HepG2 (cell line): ENCODE results near the gene COL18A1. TPM values are rescaled to one million over a fixed set of nuclear protein-coding genes. Genes with fewer than 3 reads are reported as not detected.

Source experiments
- CBX2 ChIP-seq, 2 experiments: fragments of 200-600 bp in 1 of 2; sonication (generic); formaldehyde crosslinking in 1 of 2; IDR thresholded peaks; 2 replicates each; pipeline versions ENCODE4 v1.7.0 to v1.8.1; 2018 to 2022; ENCODE audit warnings: low read depth in 2 of 2, low read length in 1 of 2, mild to moderate bottlenecking in 1 of 2, missing genetic modification reagents in 1 of 2
- ELF4 ChIP-seq: sonication (generic); formaldehyde crosslinking; IDR thresholded peaks from 2 replicates; pipeline ENCODE4 v1.5.0; 2020; ENCODE audit warnings: missing genetic modification reagents, mild to moderate bottlenecking, moderate library complexity, borderline replicate concordance
- GZF1 ChIP-seq: sonication (generic); formaldehyde crosslinking; IDR thresholded peaks from 2 replicates; pipeline ENCODE4 v1.5.1; 2020; ENCODE audit warnings: mild to moderate bottlenecking, missing genetic modification reagents
- HMGA1 ChIP-seq: sonication (generic); formaldehyde crosslinking; conservative IDR thresholded peaks from 2 replicates; pipeline ENCODE4 v1.4.0; 2020; ENCODE audit warnings: missing genetic modification reagents
- HOXA9 ChIP-seq: sonication (generic); formaldehyde crosslinking; IDR thresholded peaks from 2 replicates; pipeline ENCODE4 v1.8.1; 2022; ENCODE audit warnings: missing genetic modification reagents, mild to moderate bottlenecking, moderate library complexity, borderline replicate concordance
- NFRKB ChIP-seq: fragments of 450-650 bp; IDR thresholded peaks from 2 replicates; pipeline ENCODE4 v1.6.1; 2017
- SIX4 ChIP-seq: sonication (generic); formaldehyde crosslinking; IDR thresholded peaks from 2 replicates; pipeline ENCODE4 v1.4.0; 2020; ENCODE audit warnings: missing genetic modification reagents
- SMYD3 ChIP-seq: sonication (generic); formaldehyde crosslinking; IDR thresholded peaks from 2 replicates; pipeline ENCODE4 v1.8.1; 2023; ENCODE audit warnings: mild to moderate bottlenecking, missing genetic modification reagents
- STAT6 ChIP-seq: sonication (generic); formaldehyde crosslinking; IDR thresholded peaks from 2 replicates; pipeline ENCODE4 v1.4.0; 2020; ENCODE audit warnings: missing genetic modification reagents, mild to moderate bottlenecking, borderline replicate concordance
- ZBTB46 ChIP-seq: sonication (generic); formaldehyde crosslinking; IDR thresholded peaks from 2 replicates; pipeline ENCODE4 v1.4.0; 2020; ENCODE audit warnings: mild to moderate bottlenecking, missing genetic modification reagents, borderline replicate concordance
- ZNF280B ChIP-seq: sonication (generic); formaldehyde crosslinking; IDR thresholded peaks from 2 replicates; pipeline ENCODE4 v1.5.0; 2020; ENCODE audit warnings: missing genetic modification reagents, mild to moderate bottlenecking, borderline replicate concordance
- ZNF367 ChIP-seq: sonication (generic); formaldehyde crosslinking; IDR thresholded peaks from 2 replicates; pipeline ENCODE4 v1.4.0; 2020; ENCODE audit warnings: missing genetic modification reagents, borderline replicate concordance
- ZNF510 ChIP-seq: sonication (generic); formaldehyde crosslinking; IDR thresholded peaks from 2 replicates; pipeline ENCODE4 v1.4.0; 2020; ENCODE audit warnings: low read depth, mild to moderate bottlenecking, missing genetic modification reagents
- ZNF816 ChIP-seq: sonication (generic); formaldehyde crosslinking; IDR thresholded peaks from 2 replicates; pipeline ENCODE4 v1.8.0; 2022; ENCODE audit warnings: missing genetic modification reagents, mild to moderate bottlenecking, borderline replicate concordance
- ZSCAN30 ChIP-seq: sonication (generic); formaldehyde crosslinking; IDR thresholded peaks from 2 replicates; pipeline ENCODE4 v1.5.0; 2020; ENCODE audit warnings: mild to moderate bottlenecking, missing genetic modification reagents
- ZSCAN31 ChIP-seq: sonication (generic); formaldehyde crosslinking; IDR thresholded peaks from 2 replicates; pipeline ENCODE4 v1.5.0; 2020; ENCODE audit warnings: low read depth, mild to moderate bottlenecking, missing genetic modification reagents
- polyA plus RNA-seq, 8 experiments: library from polyadenylated mRNA; depleted of rRNA in 3 of 8; stranded (reverse) in 7 of 8; unstranded in 1 of 8; fragments of >200 nt; fragmentation: Illumina TruSeq in 4 of 8; extraction: Trizol in 4 of 8; gene quantifications; 2 replicates each; pipeline versions ENCODE4 v1.2.1 to v1.2.3, GENCODE V29; 2011 to 2016; ENCODE audit warnings: low read depth in 4 of 8, missing spikeins in 1 of 8, mixed read lengths in 1 of 8; ENCODE audit not compliant: insufficient read depth in 1 of 8
- total RNA-seq, 5 experiments: library from RNA; depleted of rRNA; stranded (reverse); fragments of >200 nt; fragmentation: Illumina TruSeq; extraction: Trizol; gene quantifications; 2 replicates each; pipeline ENCODE4 v1.2.3, GENCODE V29; 2016; ENCODE audit warnings: low read depth in 1 of 5
- TF ChIP-seq, protein P1 (sequence below): sonication (generic); formaldehyde crosslinking; IDR thresholded peaks from 2 replicates; pipeline ENCODE4 v1.9.0; 2021; ENCODE audit warnings: missing genetic modification reagents, mild to moderate bottlenecking, borderline replicate concordance
- TF ChIP-seq, protein P2 (sequence below): sonication (generic); formaldehyde crosslinking; IDR thresholded peaks from 2 replicates; pipeline ENCODE4 v1.4.0; 2020; ENCODE audit warnings: missing genetic modification reagents, borderline replicate concordance

Gene COL18A1
- total and polyA plus RNA-seq, 2 of the 13 experiments (the other 11 are each of a cell fraction or from before 2014, with no cell fraction given), result 79.0 to 102 TPM

- no peak for TF ChIP-seq HOXA9 (CRISPR knock-in tag)
- TF ChIP-seq ZNF280B (CRISPR knock-in tag), result peak; percentile 78; the same call in 1 of the 2 replicates
- TF ChIP-seq SMYD3 (CRISPR knock-in tag), result no peak
- TF ChIP-seq, protein P1, sequence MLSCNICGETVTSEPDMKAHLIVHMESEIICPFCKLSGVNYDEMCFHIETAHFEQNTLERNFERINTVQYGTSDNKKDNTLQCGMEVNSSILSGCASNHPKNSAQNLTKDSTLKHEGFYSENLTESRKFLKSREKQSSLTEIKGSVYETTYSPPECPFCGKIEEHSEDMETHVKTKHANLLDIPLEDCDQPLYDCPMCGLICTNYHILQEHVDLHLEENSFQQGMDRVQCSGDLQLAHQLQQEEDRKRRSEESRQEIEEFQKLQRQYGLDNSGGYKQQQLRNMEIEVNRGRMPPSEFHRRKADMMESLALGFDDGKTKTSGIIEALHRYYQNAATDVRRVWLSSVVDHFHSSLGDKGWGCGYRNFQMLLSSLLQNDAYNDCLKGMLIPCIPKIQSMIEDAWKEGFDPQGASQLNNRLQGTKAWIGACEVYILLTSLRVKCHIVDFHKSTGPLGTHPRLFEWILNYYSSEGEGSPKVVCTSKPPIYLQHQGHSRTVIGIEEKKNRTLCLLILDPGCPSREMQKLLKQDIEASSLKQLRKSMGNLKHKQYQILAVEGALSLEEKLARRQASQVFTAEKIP (CRISPR knock-in tag), result no peak
- no peak for TF ChIP-seq ZNF367 (CRISPR knock-in tag)
- no peak for TF ChIP-seq ZSCAN31 (CRISPR knock-in tag)
- TF ChIP-seq CBX2 (IDR thresholded peaks at IDR 0.05; ENCODE audit: low read depth, low read length), result no peak
- no peak for TF ChIP-seq CBX2 (CRISPR knock-in tag; IDR thresholded peaks at IDR 0.05; ENCODE audit: low read depth)
- peak; percentile 48; the same call in 1 of the 2 replicates for TF ChIP-seq STAT6 (CRISPR knock-in tag)
- no peak for TF ChIP-seq NFRKB
- TF ChIP-seq ZNF510, result no peak
- peak; percentile 48; the same call in 1 of the 2 replicates for TF ChIP-seq SIX4 (CRISPR knock-in tag)
- TF ChIP-seq ZBTB46 (CRISPR knock-in tag), result no peak
- TF ChIP-seq ZSCAN30 (CRISPR knock-in tag), result no peak
- TF ChIP-seq, protein P2, sequence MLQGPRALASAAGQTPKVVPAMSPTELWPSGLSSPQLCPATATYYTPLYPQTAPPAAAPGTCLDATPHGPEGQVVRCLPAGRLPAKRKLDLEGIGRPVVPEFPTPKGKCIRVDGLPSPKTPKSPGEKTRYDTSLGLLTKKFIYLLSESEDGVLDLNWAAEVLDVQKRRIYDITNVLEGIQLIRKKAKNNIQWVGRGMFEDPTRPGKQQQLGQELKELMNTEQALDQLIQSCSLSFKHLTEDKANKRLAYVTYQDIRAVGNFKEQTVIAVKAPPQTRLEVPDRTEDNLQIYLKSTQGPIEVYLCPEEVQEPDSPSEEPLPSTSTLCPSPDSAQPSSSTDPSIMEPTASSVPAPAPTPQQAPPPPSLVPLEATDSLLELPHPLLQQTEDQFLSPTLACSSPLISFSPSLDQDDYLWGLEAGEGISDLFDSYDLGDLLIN (CRISPR knock-in tag), result no peak
- TF ChIP-seq GZF1 (CRISPR knock-in tag), result 0 out of 2 replicates have a peak, but pooled peaks have one; percentile 24
- no peak for TF ChIP-seq HMGA1 (CRISPR knock-in tag)
- no peak for TF ChIP-seq ZNF816
- TF ChIP-seq ELF4 (CRISPR knock-in tag), result no peak
Measured at GRCh38 chr21:45555557-45556301, 150.8 kb downstream of the COL18A1 start (continued).
